Gastroesophageal sphincter (tissue), 2 donors: Measurements from ENCODE around the gene LAMA3.

Experiments used
- EP300 ChIP-seq: sonication (generic); formaldehyde crosslinking; IDR thresholded peaks from one replicate; pipeline ENCODE4 v1.6.1; 2017; ENCODE audit warnings: antibody characterized with exemption, mild to moderate bottlenecking
- POLR2A ChIP-seq, 2 donors: fragments of 450-650 bp; IDR thresholded peaks; one replicate each; pipeline ENCODE4 v1.6.1; 2017; ENCODE audit warnings: antibody characterized with exemption in 2 of 2, mild to moderate bottlenecking in 2 of 2, moderate library complexity in 1 of 2
- POLR2AphosphoS5 ChIP-seq: sonication (generic); formaldehyde crosslinking; IDR thresholded peaks from one replicate; pipeline ENCODE4 v1.6.1; 2017; ENCODE audit warnings: antibody characterized with exemption

GRCh38 chr18:23981369-23981980, 292.2 kb downstream of the LAMA3 start:
- TF ChIP-seq EP300 (no peak), POLR2A (IDR thresholded peaks at IDR 0.05) (no peak), POLR2AphosphoS5 (no peak)
